HepG2 (cell line): ENCODE measurements around the gene TMEM222. TPM values are rescaled to one million over a fixed set of nuclear protein-coding genes. Genes with fewer than 3 reads are reported as not detected.

Source experiments
- ATM ChIP-seq: fragments of 450-650 bp; IDR thresholded peaks from 2 replicates; pipeline ENCODE4 v1.7.1; 2017; ENCODE audit warnings: mild to moderate bottlenecking, borderline replicate concordance
- BORCS8-MEF2B ChIP-seq: sonication (generic); formaldehyde crosslinking; IDR thresholded peaks from 2 replicates; pipeline ENCODE4 v1.8.0; 2022; ENCODE audit warnings: mild to moderate bottlenecking, missing genetic modification reagents
- HDAC1 ChIP-seq: sonication (generic); formaldehyde crosslinking; IDR thresholded peaks from 2 replicates; pipeline ENCODE4 v1.5.1; 2020; ENCODE audit warnings: mild to moderate bottlenecking, missing genetic modification reagents
- HIVEP1 ChIP-seq: sonication (generic); formaldehyde crosslinking; IDR thresholded peaks from 2 replicates; pipeline ENCODE4 v1.4.0; 2020; ENCODE audit warnings: mild to moderate bottlenecking, missing genetic modification reagents
- HNRNPUL1 ChIP-seq: fragments of 200-400 bp; formaldehyde crosslinking; IDR thresholded peaks from 2 replicates; pipeline ENCODE4 v1.6.1; 2017; ENCODE audit warnings: low read depth, mild to moderate bottlenecking, low read length, moderate library complexity
- IKZF1 ChIP-seq: fragments of 450-650 bp; IDR thresholded peaks from 2 replicates; pipeline ENCODE4 v1.7.1; 2016
- NFKB2 ChIP-seq: sonication (generic); formaldehyde crosslinking; IDR thresholded peaks from 2 replicates; pipeline ENCODE4 v1.4.0; 2020; ENCODE audit warnings: missing genetic modification reagents, borderline replicate concordance
- TAF15 ChIP-seq: fragments of 200-400 bp; formaldehyde crosslinking; IDR thresholded peaks from one replicate; pipeline ENCODE4 v1.6.1; 2018; ENCODE audit warnings: mild to moderate bottlenecking, low read depth, low read length; ENCODE audit not compliant: poor library complexity, severe bottlenecking
- TRIM24 ChIP-seq: sonication (generic); formaldehyde crosslinking; IDR thresholded peaks from 2 replicates; pipeline ENCODE4 v1.8.0; 2022; ENCODE audit warnings: mild to moderate bottlenecking, missing genetic modification reagents
- ZFX ChIP-seq: sonication (generic); formaldehyde crosslinking; IDR thresholded peaks from 2 replicates; pipeline ENCODE4 v1.4.0; 2020; ENCODE audit warnings: mild to moderate bottlenecking, low read depth, missing genetic modification reagents, moderate library complexity
- ZNF121 ChIP-seq: sonication (generic); formaldehyde crosslinking; IDR thresholded peaks from 2 replicates; pipeline ENCODE4 v1.5.0; 2020; ENCODE audit warnings: mild to moderate bottlenecking, missing genetic modification reagents
- ZNF264 ChIP-seq: sonication (generic); formaldehyde crosslinking; IDR thresholded peaks from 2 replicates; pipeline ENCODE4 v1.4.0; 2020; ENCODE audit warnings: missing genetic modification reagents
- ZNF431 ChIP-seq: sonication (generic); formaldehyde crosslinking; IDR thresholded peaks from 2 replicates; pipeline ENCODE4 v1.9.0; 2022; ENCODE audit warnings: missing genetic modification reagents, low read depth, mild to moderate bottlenecking, borderline replicate concordance
- ZNF558 ChIP-seq: sonication (generic); formaldehyde crosslinking; IDR thresholded peaks from 2 replicates; pipeline ENCODE4 v1.9.0; 2022; ENCODE audit warnings: mild to moderate bottlenecking, missing genetic modification reagents, borderline replicate concordance
- ZNF703 ChIP-seq: sonication (generic); formaldehyde crosslinking; IDR thresholded peaks from 2 replicates; pipeline ENCODE4 v1.5.1; 2020; ENCODE audit warnings: missing genetic modification reagents, mild to moderate bottlenecking, moderate library complexity, borderline replicate concordance
- ZNF772 ChIP-seq: sonication (generic); formaldehyde crosslinking; IDR thresholded peaks from 2 replicates; pipeline ENCODE4 v1.5.0; 2020; ENCODE audit warnings: mild to moderate bottlenecking, missing genetic modification reagents
- polyA plus RNA-seq, 8 experiments: library from polyadenylated mRNA; depleted of rRNA in 3 of 8; stranded (reverse) in 7 of 8; unstranded in 1 of 8; fragments of >200 nt; fragmentation: Illumina TruSeq in 4 of 8; extraction: Trizol in 4 of 8; gene quantifications; 2 replicates each; pipeline versions ENCODE4 v1.2.1 to v1.2.3, GENCODE V29; 2011 to 2016; ENCODE audit warnings: low read depth in 4 of 8, missing spikeins in 1 of 8, mixed read lengths in 1 of 8; ENCODE audit not compliant: insufficient read depth in 1 of 8
- total RNA-seq, 5 experiments: library from RNA; depleted of rRNA; stranded (reverse); fragments of >200 nt; fragmentation: Illumina TruSeq; extraction: Trizol; gene quantifications; 2 replicates each; pipeline ENCODE4 v1.2.3, GENCODE V29; 2016; ENCODE audit warnings: low read depth in 1 of 5
- TF ChIP-seq, protein P1 (sequence below): sonication (generic); formaldehyde crosslinking; IDR thresholded peaks from 2 replicates; pipeline ENCODE4 v1.4.0; 2020; ENCODE audit warnings: mild to moderate bottlenecking, missing genetic modification reagents
- TF ChIP-seq, protein P2 (sequence below): sonication (generic); formaldehyde crosslinking; IDR thresholded peaks from 2 replicates; pipeline ENCODE4 v1.5.0; 2020; ENCODE audit warnings: missing genetic modification reagents
- TF ChIP-seq, protein P3 (sequence below): sonication (generic); formaldehyde crosslinking; IDR thresholded peaks from 2 replicates; pipeline ENCODE4 v1.5.1; 2020; ENCODE audit warnings: mild to moderate bottlenecking, missing genetic modification reagents, borderline replicate concordance
- TF ChIP-seq, protein P4 (sequence below): sonication (generic); formaldehyde crosslinking; conservative IDR thresholded peaks from 2 replicates; pipeline ENCODE4 v1.8.1; 2023; ENCODE audit warnings: missing genetic modification reagents

TMEM222 gene
- total and polyA plus RNA-seq, 2 of the 13 experiments (the other 11 are each of a cell fraction or from before 2014, with no cell fraction given) = 22.7 to 29.6 TPM

DNA sequence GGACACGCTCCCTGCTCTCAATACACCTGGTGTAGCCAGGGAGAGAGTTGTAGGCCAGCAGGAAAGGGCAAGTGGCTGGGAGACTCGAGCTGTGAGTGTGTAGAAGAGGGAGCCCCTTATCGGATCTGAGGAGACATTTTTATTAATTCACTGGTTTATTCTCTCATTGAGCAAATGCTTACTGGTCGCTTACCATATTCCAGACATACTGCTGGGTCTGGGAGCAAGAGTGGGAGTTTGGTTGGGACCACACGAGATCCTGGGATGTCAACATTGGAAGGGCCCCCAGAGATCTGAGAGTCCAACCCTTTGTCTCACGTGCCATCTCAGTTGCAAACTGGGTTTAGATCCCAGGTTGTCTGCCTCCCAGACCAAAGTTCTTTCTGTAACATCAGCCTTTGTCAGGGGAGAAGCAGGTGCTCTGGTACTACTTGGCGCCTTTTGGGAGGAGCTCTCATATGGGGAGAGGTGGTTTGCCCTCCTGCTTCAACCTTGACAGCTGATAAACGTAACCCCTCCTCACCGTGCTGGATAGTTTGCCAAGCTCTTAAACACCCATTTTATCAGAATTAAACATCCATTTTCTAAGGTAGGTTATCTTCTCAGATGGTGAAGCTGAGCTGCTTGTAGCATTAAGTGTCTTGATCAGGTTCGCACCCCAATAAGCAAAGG is 742 bp downstream of the TMEM222 start (continued):
- TF ChIP-seq ZNF703 (CRISPR knock-in tag) (no peak), HDAC1 (CRISPR knock-in tag) (0 out of 2 replicates have a peak, but pooled peaks have one; percentile 14), ZNF121 (CRISPR knock-in tag) (no peak), ZNF431 (CRISPR knock-in tag) (no peak), ZFX (CRISPR knock-in tag) (peak; percentile 67; the same call in 1 of the 2 replicates), BORCS8-MEF2B (CRISPR knock-in tag) (no peak), HNRNPUL1 (no peak), NFKB2 (CRISPR knock-in tag) (0 out of 2 replicates have a peak, but pooled peaks have one; percentile 10), ZNF264 (no peak), TRIM24 (CRISPR knock-in tag) (no peak), ZNF772 (CRISPR knock-in tag) (no peak), HIVEP1 (CRISPR knock-in tag) (no peak), IKZF1 (no peak), ZNF558 (no peak), TAF15 (no peak), ATM (no peak)
- TF ChIP-seq, protein P1, sequence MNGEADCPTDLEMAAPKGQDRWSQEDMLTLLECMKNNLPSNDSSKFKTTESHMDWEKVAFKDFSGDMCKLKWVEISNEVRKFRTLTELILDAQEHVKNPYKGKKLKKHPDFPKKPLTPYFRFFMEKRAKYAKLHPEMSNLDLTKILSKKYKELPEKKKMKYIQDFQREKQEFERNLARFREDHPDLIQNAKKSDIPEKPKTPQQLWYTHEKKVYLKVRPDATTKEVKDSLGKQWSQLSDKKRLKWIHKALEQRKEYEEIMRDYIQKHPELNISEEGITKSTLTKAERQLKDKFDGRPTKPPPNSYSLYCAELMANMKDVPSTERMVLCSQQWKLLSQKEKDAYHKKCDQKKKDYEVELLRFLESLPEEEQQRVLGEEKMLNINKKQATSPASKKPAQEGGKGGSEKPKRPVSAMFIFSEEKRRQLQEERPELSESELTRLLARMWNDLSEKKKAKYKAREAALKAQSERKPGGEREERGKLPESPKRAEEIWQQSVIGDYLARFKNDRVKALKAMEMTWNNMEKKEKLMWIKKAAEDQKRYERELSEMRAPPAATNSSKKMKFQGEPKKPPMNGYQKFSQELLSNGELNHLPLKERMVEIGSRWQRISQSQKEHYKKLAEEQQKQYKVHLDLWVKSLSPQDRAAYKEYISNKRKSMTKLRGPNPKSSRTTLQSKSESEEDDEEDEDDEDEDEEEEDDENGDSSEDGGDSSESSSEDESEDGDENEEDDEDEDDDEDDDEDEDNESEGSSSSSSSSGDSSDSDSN = no peak
- TF ChIP-seq, protein P2, sequence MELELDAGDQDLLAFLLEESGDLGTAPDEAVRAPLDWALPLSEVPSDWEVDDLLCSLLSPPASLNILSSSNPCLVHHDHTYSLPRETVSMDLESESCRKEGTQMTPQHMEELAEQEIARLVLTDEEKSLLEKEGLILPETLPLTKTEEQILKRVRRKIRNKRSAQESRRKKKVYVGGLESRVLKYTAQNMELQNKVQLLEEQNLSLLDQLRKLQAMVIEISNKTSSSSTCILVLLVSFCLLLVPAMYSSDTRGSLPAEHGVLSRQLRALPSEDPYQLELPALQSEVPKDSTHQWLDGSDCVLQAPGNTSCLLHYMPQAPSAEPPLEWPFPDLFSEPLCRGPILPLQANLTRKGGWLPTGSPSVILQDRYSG (CRISPR knock-in tag) = no peak
- TF ChIP-seq, protein P3, sequence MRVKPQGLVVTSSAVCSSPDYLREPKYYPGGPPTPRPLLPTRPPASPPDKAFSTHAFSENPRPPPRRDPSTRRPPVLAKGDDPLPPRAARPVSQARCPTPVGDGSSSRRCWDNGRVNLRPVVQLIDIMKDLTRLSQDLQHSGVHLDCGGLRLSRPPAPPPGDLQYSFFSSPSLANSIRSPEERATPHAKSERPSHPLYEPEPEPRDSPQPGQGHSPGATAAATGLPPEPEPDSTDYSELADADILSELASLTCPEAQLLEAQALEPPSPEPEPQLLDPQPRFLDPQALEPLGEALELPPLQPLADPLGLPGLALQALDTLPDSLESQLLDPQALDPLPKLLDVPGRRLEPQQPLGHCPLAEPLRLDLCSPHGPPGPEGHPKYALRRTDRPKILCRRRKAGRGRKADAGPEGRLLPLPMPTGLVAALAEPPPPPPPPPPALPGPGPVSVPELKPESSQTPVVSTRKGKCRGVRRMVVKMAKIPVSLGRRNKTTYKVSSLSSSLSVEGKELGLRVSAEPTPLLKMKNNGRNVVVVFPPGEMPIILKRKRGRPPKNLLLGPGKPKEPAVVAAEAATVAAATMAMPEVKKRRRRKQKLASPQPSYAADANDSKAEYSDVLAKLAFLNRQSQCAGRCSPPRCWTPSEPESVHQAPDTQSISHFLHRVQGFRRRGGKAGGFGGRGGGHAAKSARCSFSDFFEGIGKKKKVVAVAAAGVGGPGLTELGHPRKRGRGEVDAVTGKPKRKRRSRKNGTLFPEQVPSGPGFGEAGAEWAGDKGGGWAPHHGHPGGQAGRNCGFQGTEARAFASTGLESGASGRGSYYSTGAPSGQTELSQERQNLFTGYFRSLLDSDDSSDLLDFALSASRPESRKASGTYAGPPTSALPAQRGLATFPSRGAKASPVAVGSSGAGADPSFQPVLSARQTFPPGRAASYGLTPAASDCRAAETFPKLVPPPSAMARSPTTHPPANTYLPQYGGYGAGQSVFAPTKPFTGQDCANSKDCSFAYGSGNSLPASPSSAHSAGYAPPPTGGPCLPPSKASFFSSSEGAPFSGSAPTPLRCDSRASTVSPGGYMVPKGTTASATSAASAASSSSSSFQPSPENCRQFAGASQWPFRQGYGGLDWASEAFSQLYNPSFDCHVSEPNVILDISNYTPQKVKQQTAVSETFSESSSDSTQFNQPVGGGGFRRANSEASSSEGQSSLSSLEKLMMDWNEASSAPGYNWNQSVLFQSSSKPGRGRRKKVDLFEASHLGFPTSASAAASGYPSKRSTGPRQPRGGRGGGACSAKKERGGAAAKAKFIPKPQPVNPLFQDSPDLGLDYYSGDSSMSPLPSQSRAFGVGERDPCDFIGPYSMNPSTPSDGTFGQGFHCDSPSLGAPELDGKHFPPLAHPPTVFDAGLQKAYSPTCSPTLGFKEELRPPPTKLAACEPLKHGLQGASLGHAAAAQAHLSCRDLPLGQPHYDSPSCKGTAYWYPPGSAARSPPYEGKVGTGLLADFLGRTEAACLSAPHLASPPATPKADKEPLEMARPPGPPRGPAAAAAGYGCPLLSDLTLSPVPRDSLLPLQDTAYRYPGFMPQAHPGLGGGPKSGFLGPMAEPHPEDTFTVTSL (CRISPR knock-in tag) = no peak
- TF ChIP-seq, protein P4, sequence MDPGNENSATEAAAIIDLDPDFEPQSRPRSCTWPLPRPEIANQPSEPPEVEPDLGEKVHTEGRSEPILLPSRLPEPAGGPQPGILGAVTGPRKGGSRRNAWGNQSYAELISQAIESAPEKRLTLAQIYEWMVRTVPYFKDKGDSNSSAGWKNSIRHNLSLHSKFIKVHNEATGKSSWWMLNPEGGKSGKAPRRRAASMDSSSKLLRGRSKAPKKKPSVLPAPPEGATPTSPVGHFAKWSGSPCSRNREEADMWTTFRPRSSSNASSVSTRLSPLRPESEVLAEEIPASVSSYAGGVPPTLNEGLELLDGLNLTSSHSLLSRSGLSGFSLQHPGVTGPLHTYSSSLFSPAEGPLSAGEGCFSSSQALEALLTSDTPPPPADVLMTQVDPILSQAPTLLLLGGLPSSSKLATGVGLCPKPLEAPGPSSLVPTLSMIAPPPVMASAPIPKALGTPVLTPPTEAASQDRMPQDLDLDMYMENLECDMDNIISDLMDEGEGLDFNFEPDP (CRISPR knock-in tag) = no peak
